NT2/D1 (cell line): Measurements from ENCODE around the gene CD55.

Experiments
- SUZ12 ChIP-seq: IDR thresholded peaks from 2 replicates; pipeline ENCODE4 v1.6.1; 2011; ENCODE audit not compliant: insufficient read length, insufficient read depth; ENCODE audit errors: extremely low read depth
- YY1 ChIP-seq: IDR thresholded peaks from 2 replicates; pipeline ENCODE4 v1.6.1; 2011; ENCODE audit not compliant: insufficient read length, insufficient read depth
- ZNF274 ChIP-seq: IDR thresholded peaks from 2 replicates; pipeline ENCODE4 v1.6.1; 2011; ENCODE audit warnings: mild to moderate bottlenecking, low read depth, low read length

DNA sequence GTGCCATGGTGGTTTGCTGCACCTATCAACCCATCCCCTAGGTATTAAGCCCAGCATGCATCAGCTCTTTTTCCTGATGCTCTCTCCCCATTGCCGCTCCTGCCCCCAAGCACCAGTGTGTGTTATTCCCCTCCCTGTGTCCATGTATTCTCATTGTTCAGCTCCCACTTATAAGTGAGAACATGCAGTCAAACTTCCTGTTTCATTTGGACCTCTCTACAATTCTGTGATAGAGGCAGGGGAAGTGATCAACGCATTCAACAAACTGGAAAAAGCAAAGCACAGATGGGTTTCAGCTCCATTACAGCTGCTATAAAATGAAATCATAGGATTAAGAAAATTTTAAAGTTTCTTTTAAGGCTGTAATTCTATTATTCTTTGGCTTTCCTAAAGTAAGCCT lies 23.3 kb upstream of the CD55 start:
- TF ChIP-seq SUZ12: no peak
- no peak for TF ChIP-seq ZNF274
- TF ChIP-seq YY1: no peak
